HG02885 (cell line): ENCODE data around the gene CENPB.

Experiments used
- ATAC-seq: cut with Tn5 transposase; IDR thresholded peaks from one replicate; pipeline ENCODE4 v1.9.1; 2021; ENCODE audit warnings: mild to moderate bottlenecking; ENCODE audit not compliant: unreplicated experiment, poor library complexity

CENPB gene

DNA sequence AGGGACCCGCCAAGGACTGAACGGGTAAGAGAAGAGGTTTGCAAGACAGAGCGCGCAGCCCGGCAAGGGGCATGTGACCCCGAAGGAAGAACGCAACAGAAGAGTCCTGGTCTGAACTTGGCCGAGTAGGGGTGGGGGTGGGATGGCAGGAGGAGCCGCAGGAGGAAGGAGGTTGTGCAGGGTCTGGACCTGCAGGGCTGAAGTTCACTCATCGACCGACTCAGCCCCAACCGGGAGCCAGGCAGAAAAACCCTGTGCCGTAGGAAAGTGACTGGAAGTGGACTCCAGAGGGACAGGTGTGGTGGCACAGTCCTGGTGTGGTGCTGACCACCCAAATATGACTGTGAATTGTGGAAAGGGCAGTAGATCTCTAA is 34.2 kb downstream of the CENPB start:
- ATAC-seq: no peak

DNA sequence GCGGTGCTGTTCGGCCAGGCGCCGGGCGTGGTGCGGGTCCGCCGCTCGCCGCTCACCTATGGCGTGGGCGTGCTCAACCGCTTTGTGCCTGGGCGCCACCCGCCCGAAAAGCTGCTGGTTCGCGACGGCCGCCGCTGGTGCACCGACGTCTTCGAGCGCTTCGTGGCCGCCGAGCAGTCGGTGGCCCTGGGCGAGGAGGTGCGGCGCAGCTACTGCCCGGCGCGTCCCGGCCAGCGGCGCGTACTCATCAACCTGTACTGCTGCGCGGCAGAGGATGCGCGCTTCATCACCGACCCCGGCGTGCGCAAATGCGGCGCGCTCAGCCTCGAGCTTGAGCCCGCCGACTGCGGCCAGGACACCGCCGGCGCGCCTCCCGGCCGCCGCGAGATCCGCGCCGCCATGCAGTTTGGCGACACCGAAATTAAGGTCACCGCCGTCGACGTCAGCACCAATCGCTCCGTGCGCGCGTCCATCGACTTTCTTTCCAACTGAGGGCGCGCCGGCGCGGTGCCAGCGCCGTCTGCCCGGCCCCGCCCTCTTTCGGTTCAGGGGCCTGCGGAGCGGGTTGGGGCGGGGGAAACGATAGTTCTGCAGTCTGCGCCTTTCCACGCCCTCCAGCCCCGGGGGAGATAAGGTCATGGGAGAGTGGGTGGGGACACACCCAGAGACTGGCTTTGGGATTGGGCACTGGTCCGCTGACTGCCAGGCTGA is 34.7 kb downstream of the CENPB start:
- no peak for ATAC-seq

DNA sequence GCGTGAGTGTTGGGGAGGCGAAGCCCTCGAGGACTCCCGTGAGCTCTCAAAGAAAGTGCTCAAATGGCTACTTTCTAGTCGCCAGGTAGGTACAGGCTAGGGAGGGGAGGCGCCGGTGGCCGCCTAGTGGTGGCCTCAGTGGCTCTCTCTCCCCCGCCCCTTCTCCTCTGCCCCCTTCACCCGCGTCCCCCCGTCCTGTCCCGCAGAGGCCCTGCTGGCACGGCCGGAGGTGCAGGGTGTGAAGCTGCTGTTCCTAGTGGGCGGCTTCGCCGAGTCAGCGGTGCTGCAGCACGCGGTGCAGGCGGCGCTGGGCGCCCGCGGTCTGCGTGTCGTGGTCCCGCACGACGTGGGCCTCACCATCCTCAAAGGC is 35.2 kb downstream of the CENPB start:
- no peak for ATAC-seq

DNA sequence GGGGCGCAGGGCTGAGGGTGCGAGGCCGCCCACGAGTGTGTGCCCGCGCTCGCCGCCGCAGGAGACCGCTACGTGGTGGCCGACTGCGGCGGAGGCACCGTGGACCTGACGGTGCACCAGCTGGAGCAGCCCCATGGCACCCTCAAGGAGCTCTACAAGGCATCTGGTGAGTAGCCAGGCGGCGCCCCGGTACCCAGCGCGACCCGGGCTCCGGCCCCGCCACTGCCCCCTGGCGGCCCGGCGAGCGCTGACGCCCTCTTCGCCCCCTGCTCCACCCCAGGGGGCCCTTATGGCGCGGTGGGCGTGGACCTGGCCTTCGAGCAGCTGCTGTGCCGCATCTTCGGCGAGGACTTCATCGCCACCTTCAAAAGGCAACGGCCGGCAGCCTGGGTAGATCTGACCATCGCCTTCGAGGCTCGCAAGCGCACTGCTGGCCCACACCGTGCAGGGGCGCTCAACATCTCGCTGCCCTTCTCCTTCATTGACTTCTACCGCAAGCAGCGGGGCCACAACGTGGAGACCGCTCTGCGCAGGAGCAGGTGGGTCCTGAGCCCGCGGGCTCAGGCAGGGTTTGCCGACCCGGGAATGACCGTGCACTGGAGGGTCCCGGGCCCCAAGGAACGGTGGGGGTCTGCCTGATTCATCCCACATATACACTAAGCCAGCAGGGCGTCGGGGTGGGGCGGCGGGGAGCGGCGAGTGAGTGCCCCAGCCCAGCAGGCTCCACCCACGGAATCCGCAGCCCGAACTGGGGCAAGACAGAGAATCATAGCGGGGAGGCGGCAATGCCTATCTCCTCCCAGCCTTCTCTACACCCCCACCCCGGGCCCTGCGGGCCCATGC is 36.6 kb downstream of the CENPB start:
- no peak for ATAC-seq

DNA sequence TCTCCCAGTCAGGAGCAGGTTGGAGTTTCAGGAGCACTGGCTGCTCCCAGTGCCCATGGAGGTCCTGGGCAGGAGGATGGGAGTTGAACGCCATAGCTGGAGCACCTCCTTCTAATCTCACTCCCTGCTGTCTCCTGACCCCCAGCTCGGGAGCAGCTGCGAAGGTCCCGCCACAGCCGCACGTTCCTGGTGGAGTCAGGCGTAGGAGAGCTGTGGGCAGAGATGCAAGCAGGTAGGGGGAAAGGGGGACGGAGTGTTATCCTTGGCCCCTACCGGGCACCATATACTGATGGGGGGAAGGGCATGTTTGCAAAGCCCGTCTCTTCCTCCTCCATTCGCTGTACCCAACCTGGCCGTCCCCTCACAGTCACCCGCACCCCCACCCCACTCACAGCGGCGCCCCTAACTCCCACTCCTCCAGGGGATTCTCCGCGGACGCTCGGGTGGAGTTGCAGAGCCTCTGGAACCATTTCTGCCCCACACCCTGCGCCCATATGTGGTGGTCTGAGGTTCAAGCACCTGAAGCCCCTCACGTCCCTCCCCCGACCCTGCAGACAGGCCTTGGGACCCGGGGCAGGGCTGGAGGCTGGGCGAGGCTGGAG is 37.4 kb downstream of the CENPB start:
- no peak for ATAC-seq

DNA sequence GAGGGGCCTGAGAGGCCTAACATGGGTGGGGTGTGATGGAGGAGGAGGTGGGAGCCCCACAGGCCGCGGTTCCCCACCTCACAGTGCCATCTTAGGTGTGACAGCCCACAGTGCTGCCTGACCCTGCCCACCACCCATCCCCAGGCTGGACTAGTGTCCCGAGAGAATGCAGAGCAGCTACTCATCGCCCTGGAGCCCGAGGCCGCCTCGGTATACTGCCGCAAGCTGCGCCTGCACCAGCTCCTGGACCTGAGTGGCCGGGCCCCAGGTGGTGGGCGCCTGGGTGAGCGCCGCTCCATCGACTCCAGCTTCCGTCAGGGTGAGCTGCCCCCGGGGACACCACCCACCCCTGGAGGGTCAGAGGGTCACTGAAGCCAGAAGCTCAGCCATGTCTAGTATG is 38.5 kb downstream of the CENPB start:
- no peak for ATAC-seq

DNA sequence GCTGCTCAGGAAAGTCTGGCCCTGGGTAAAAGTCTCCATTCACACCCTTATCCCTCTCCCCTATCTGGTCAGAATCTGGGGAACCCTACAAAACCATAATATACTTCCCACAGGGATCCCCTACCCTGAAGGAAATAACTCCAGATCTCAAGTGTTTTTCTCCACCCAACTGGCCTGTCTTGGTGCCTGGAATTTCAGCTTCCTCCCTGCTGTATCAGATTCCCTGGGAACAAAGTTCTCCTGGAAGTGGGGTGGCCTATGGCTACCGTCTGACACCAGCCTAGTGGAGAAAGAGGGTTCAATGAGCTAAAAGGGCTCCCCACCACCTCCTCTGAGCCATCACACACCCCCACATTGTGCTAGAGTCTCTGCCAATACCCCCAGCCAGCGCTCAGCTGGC is 39.1 kb downstream of the CENPB start:
- no peak for ATAC-seq

DNA sequence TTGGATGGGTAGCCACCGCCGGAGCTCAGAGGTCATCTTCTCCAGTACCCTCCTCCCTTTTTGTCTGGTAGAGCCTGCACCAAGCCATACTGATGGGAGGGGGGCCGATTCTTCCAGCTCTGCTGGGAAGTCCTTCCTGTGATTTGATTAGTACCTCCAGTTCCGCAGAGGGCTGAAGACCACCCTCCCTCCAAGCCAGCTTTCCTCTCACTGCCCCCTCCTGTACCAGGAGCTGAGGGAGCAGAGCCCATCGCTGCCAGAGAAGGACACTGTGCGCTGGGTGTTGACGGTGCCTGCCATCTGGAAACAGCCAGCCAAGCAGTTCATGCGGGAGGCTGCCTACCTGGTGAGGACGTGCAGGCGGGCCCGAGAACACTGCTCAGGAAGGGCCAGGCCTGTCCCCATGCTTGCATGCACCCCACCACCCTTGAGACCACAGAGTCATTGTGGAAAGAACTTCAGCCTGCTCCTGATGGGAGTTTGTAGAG is 40.8 kb downstream of the CENPB start:
- no peak for ATAC-seq

DNA sequence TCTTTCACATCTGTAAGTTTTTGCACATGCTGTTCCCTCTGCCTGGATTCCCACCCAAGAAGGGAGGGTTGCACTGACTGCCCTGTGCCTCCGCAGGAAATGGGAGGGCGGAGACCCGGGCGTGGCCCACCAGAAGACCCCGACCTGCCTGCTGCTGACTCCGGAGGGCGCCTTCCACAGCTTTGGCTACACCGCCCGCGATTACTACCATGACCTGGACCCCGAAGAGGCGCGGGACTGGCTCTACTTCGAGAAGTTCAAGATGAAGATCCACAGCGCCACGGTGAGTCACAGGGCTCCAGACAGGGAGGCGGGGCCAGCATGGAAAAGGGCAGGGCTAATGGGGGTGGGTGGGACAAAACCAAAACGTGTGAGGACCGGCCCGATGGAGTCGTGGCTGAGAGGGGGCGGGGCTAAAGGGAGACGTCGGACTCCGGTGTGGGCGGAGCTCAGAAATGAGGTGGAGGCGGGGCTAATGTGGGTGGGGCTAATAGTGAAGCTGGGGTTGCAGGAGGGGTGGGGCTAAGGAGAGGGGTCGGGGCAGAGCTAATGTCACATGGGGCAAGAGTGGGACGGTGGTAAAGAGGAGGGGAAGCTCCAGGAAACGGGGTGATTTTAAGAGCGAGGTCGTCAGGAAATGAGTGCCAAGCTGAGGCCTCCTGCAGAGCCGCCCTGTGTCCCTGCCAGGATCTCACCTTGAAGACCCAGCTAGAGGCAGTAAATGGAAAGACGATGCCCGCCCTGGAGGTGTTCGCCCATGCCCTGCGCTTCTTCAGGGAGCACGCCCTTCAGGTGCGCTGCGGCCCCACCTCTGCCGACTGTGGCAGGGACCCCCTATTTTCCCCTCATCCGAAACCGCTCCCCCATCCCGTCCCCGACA is 41.5 kb downstream of the CENPB start:
- ATAC-seq: no peak

DNA sequence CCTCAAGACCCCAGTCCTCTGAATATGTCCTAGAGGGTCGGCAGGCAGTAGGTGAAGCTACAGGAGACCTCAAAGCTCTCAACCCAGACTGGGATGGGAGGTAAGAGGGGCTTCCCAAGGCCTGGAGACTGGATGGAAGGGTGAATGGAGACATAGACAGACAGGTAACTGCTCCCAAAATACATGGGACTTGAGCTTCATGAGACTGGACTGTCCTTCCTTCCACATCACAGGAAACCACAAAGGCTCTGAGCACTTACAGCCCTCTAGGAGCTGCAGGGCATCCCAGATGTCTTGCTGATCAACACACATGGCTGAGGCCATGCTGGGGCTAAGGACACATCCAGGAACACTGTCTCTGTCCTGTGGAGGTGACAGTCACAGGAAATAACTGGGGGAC is 42.5 kb downstream of the CENPB start:
- no peak for ATAC-seq

DNA sequence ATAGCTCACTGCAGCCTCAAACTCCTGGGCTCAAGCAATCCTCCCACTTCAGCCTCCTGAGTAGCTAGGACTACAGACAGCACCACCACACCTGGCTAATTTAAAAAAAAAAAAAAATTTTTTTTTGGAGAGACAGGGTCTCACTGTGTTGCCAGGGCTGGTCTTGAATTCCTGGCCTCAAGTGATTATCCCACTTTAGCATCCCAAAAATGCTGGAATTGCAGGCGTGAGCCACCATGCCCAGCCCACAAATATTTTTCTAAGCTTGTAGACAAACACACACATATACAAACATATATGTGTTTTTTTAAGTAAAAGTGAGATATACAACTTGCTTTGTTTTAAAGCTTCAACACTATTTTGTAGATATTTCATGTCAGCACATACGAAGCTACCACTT is 43.3 kb downstream of the CENPB start:
- no peak for ATAC-seq

DNA sequence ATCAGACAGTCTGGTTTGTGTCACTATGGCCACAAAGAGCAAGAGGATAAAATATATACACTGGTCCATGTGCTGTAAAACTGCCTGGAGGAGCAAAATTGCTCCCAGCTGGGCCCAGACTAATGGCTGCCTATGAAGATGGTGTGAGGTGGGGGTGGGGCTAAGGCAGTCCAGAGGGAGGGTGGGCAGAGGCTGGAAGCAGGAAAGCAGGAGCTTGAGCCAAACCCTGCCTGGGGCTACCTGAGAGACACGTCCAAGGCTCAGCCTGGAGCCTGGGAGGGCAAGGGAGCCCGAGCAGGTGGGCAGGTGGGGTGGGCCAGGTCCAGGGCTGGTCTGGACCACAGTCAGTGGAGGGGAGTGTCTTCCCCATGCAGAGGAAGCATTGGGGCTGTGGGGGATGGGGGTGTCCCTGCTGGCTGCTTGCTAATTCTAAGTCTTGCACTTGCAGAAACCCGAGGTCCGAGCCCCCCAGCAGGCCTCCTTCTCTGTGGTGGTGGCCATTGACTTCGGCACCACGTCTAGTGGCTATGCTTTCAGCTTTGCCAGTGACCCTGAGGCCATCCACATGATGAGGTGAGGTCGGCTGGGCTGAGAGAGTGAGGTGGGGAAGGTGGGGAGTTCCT is 44.6 kb downstream of the CENPB start:
- no peak for ATAC-seq

DNA sequence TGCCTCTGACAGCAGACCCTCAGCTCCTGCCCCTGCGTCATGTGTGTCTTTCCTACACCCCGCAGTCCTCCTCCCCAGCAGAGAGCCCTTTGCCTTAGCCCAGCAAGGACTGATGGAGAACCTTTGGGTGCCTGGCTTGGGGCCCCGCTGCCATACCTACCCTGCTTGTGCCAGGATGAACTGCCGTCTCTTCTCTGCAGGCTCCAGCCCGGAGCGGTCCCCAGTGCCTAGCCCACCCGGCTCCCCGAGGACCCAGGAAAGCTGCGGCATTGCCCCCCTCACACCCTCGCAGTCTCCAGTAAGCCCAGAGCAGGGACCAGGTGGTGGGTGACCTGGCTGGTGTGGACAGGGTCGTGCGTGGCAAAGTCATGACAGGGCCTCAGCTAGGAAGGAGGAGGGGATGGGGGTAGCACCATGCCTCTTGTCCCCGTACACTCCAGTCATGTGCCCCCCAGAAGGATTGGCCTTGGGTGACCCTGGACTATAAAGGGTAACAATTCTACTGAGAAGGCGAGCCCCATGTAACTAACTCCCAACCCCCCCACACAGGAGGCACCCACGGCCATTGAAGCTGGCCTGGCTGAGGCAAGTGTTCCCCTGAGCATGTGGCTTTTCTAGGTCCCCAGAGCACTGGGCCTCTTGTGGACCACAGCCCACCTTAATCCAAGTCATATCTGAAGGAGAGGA is 45.8 kb downstream of the CENPB start:
- no peak for ATAC-seq

DNA sequence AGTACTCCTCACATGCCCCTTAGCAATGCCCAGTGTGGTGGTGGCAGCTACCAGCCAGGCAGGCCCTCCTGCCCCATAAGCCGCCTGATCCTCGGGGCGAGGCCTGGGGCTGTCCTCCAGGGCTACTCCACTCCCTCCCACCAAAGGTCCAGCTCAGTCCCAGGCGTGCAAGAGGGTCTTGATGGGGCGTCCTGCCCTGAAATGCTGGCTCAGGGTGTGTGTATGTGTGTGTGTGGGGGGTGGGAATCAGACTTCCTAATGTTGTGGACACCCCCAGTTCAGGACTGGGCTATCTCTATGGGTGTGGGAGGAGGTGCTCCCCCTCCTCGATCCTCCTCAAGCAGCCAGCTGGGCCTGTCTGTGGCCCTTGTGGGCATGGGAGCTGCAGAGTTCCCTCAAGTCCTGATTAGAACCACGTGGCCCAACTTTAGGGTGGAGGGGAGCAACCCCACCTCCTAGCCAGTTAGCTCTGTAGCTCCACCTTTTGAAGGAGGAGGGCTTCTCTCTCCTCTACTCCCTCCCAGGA is 46.6 kb downstream of the CENPB start:
- no peak for ATAC-seq

DNA sequence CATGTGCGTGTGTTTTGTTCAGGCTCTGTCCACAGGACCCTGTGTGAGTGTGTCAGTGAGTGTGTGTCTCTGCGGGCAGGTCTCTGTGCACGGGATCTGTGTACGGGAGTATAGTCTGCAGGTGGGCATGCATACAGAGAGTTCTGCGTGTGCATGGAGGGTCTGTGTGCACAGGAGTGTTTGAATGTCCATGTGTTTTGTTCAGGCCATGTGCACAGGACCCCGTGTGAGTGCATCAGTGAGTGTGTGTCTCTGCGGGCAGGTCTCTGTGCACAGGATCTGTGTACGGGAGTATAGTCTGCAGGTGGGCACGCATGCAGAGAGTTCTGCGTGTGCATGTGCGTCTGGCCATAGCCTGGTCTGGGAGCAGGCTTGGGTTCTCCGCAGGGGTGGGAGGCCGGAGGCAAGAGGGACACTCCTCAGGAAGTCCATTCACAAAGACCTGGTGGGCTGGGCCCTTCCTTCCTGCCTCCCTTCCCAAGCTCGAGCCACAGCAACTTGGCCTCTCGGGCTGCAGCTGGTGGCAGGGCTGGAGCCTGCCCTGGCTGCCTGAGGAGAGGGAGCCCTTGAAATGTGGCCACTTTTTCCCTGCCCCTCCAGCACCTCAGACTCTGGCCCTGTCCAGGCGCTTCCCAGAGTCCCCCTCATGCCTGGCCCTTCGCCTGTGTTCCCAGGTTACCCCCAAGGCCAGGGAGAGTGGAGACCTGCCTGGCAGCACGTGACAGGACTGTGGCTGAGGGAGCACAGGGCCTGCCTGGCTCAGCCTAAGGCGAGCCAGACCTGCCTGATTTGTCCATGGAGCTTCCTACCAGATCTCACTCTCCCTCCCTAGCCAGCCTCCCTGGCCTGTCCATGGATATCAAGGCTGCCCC is 47.2 kb downstream of the CENPB start:
- no peak for ATAC-seq

DNA sequence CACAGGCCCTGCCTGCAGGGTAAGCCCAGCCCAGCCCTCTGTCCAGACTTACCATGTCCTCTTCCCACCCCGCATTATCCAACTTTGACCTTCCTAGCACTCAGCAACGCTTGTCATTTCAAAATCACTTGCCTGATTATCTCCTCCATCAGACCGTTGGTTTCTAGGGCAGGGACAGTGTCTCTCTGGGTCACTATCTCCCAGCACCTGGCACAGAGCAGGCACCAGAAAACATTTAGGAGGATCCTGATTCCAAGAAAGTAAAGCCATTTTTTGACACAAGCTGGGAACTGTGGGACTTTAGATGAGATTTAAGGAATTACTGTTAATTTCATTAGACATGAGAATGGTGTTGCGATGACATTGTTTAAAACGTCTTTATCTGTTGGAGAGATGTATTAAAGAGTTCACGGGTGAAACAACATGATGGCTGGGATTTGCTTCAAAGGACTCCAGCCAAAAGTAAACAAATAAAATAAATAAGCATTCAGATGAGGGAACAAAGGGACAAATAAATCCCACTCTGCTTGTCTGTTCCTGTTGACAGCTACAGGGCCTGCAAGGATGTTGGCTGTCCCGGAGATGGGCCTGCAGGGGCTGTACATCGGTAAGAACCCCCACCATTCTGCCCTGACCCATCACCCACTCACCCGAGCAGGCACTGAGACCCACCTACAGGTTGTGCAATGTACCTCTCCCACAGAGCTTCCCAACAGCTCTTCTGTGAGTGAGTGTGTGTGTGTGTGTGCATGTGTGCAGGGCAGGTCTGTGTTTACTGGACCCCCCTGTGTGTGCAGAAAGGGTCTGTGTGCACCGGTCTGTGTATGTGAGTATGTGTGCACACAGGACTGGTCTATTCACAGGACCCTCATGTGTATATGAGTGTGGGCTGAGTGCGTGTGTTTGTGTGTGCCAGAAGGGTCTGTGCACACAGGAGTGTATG is 48.2 kb downstream of the CENPB start:
- no peak for ATAC-seq

DNA sequence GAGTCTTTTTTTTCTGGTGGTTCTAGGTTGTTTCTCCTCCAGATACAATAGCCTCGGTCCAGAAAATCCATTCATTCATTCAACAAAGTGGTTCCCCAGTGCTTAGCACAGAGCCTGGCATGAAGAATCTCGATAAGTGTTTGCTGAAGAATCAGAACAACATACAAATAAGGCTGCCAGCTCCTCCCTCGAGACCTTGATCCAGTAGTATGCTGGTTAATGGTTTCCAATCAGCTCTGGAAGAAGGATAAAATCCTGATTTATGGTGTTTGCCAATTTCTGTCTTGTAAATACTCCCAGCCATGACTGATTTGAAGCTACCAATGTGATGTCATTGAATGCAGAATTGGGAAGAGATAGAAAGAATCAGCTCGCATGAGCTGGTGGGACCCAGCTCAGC is 50.8 kb downstream of the CENPB start:
- no peak for ATAC-seq
